Common myeloid progenitor, CD34-positive (primary cell): ENCODE measurements around the gene FAM168A.
A peak's percentile ranks its signal among the peaks of the same experiment; 100 is the strongest.

ENCODE experiments used
- CTCF ChIA-PET: fragments of 350-600 bp; sonication (Branson Sonifier 250); formaldehyde crosslinking; loops from one replicate; lab custom pipeline; 2021; ENCODE audit warnings: antibody characterized with exemption; lab: Charles Lee
- POLR2A ChIA-PET: fragments of 350-600 bp; sonication (Branson Sonifier 250); formaldehyde crosslinking; loops from one replicate; lab custom pipeline; 2021; ENCODE audit warnings: antibody characterized with exemption; lab: Charles Lee
- DNase-seq, 3 donors: peaks; one replicate each; pipeline versions ENCODE4 v3.0.0 to v3.0.0-alpha.2; 2013
- H3K27ac ChIP-seq, 2 experiments: 1 replicate in 1 of 2; 2 replicates in 1 of 2; pipeline ENCODE4 v1.7.0; 2013; ENCODE audit warnings: inconsistent platforms in 2 of 2, low read length in 2 of 2, mild to moderate bottlenecking in 2 of 2, low read depth in 1 of 2, moderate library complexity in 1 of 2; ENCODE audit not compliant: severe bottlenecking in 2 of 2, insufficient read depth in 1 of 2, poor library complexity in 1 of 2
- H3K27me3 ChIP-seq, 5 experiments: replicated peaks in 2 of 5; 1 replicate in 3 of 5; 2 replicates in 2 of 5; pipeline versions ENCODE4 v1.6.1 to v1.7.0; 2013; ENCODE audit warnings: low read length in 4 of 5, mild to moderate bottlenecking in 2 of 5, moderate library complexity in 2 of 5, inconsistent platforms in 1 of 5; ENCODE audit not compliant: insufficient read depth in 5 of 5, control insufficient read depth in 4 of 5
- H3K36me3 ChIP-seq, 4 experiments: 1 replicate in 2 of 4; 2 replicates in 2 of 4; pipeline versions ENCODE4 v1.6.1 to v1.7.0; 2013; ENCODE audit warnings: low read length in 3 of 4, control low read depth in 1 of 4, mild to moderate bottlenecking in 1 of 4; ENCODE audit not compliant: control insufficient read depth in 4 of 4, insufficient read depth in 4 of 4
- H3K4me1 ChIP-seq, 4 experiments: 1 replicate in 3 of 4; 2 replicates in 1 of 4; pipeline versions ENCODE4 v1.6.1 to v1.7.1; 2013; ENCODE audit warnings: low read length in 3 of 4, mild to moderate bottlenecking in 3 of 4, control low read depth in 1 of 4, inconsistent platforms in 1 of 4, moderate library complexity in 1 of 4; ENCODE audit not compliant: control insufficient read depth in 4 of 4, insufficient read depth in 4 of 4; ENCODE audit errors: control extremely low read depth in 1 of 4
- H3K4me3 ChIP-seq, 7 experiments: 1 replicate in 4 of 7; 2 replicates in 3 of 7; pipeline versions ENCODE4 v1.5.1 to v1.7.0; 2013; ENCODE audit warnings: mild to moderate bottlenecking in 7 of 7, low read length in 6 of 7, moderate library complexity in 6 of 7, inconsistent platforms in 2 of 7, low read depth in 2 of 7, control low read depth in 1 of 7; ENCODE audit not compliant: insufficient read depth in 4 of 7, control insufficient read depth in 1 of 7; ENCODE audit errors: extremely low read depth in 1 of 7
- H3K9me3 ChIP-seq, 5 experiments: 1 replicate in 4 of 5; 2 replicates in 1 of 5; pipeline versions ENCODE4 v1.6.1 to v1.7.1; 2013; ENCODE audit warnings: low read length in 4 of 5, mild to moderate bottlenecking in 2 of 5, inconsistent platforms in 1 of 5, low read depth in 1 of 5, moderate library complexity in 1 of 5; ENCODE audit not compliant: control insufficient read depth in 4 of 5, insufficient read depth in 2 of 5; ENCODE audit errors: control extremely low read depth in 1 of 5
- WGBS: methylation state at CpG from one replicate; pipeline ENCODE4 v1.1.5; 2013; ENCODE audit not compliant: insufficient coverage; 5-methylcytosine and 5-hydroxymethylcytosine counted together

FAM168A gene

DNA sequence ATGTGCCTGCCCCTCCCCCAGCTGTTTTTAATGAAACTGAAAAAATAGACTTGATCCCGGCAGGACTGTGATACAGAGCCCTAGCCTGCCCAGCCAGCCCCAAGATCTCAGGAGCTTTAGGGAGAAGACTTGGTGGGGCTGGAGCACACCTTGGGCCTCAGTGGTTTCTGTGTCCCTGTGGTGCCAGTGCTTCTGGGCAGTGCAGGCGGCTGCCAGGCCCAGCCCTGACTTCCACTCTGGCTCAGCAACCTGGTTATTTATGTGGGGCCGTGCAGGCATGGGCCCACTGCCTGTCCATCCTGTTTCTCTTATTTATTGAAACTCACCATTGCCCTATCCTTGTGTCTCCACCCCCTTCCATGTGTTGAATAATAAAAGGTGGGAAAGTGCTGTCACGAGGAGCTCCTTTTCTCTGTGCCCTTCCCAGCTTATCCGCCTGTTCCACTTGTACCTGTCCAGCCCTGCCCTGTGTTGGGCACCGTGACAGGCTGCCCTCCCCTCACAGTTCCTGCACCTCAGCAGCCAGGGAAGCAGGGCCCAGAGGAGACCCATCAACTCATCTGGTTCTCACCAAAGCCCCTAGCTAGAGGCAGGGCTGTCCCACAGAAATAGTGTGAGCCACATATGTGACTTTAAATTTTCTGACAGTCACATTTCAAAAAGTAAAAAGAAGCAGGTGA is 201.5 kb downstream of the FAM168A start:
- H3K27me3 ChIP-seq = no peaks in the 10 kb centered on the region
- 97% methylated on average over 5 of the region's 6 CpGs for WGBS

DNA sequence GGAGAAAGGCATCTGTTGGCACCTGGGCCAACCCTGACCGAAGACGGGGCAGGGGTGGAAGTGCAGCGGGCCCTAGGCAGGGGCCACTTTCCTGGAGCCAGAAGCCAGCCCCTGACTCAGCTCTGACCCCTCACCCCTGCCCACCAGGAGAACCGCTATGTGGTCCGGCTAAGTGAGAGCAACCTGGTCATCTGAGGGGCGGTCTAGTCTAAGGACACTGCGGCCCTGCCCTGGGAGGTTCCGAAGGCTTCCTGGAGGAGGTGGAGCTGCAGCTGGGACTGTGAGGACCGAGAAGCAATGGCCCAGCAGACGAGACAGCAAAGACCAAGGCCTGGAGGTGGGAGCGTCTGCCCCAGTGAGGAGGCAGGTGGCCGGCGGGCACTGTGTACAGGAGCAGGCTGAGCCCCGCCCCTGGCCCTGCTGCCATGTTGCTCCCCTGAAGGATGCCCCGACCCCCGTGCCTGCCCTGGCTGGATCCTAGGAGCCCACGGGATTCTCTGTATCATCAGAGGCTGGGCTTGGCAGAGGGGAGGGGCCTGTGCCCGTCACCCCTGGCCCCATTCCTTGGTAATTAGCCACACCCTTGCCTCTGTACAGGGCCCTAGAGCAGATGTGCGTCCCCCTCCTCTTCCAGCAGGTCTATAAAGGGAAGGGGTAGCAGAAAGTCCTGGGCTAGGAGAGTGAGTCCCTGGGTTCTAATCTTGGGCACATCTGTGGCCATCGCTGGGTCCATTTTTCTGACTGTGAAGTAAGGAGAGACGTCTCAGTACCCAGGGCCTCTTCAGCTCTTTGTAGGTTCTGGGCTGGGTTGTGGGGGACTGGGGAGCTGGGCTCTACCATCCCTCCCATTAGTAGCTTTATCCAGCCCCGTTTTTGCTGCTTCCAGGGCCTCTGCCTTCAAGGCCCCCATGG is 202.4 kb downstream of the FAM168A start:
- Histone ChIP-seq H3K36me3 (peaks cover 0 to 86% (median 45%) of the 10 kb centered on the region in 4 experiments), H3K9me3 (no peaks in the 10 kb centered on the region), H3K27ac (no peak overlapping the region), H3K27me3 (no peaks in the 10 kb centered on the region), H3K4me3 (no peak overlapping the region), H3K4me1 (peaks cover 0 to 26% (median 10%) of the 10 kb centered on the region in 4 experiments)
- DNase-seq = no peak
- ChIA-PET POLR2A (no interaction called here), CTCF (interaction anchor here (0.9 to 19.4 kb wide), 6 partner anchors 7 to 265 kb away, joined by 3 to 348 read pairs (median 5); no protein-coding TSS in a partner anchor)
- WGBS = 95% methylated on average over 20 of the region's 22 CpGs

More for the DNA sequence above, 201.5 kb downstream of the FAM168A start:
- Histone ChIP-seq H3K36me3 (peaks cover 0 to 82% (median 40%) of the 10 kb centered on the region in 4 experiments), H3K27ac (no peak overlapping the region), H3K4me1 (peaks cover 0 to 26% (median 10%) of the 10 kb centered on the region in 4 experiments), H3K9me3 (no peaks in the 10 kb centered on the region), H3K4me3 (no peak overlapping the region)
- ChIA-PET POLR2A (interaction anchor here (0.6 kb wide), 1 partner anchor 17 kb away, joined by 3 read pairs; no protein-coding TSS in a partner anchor), CTCF (interaction anchor here (0.9 to 19.4 kb wide), 7 partner anchors 8 to 266 kb away, joined by 3 to 348 read pairs (median 6); no protein-coding TSS in a partner anchor)
- no peak for DNase-seq

DNA sequence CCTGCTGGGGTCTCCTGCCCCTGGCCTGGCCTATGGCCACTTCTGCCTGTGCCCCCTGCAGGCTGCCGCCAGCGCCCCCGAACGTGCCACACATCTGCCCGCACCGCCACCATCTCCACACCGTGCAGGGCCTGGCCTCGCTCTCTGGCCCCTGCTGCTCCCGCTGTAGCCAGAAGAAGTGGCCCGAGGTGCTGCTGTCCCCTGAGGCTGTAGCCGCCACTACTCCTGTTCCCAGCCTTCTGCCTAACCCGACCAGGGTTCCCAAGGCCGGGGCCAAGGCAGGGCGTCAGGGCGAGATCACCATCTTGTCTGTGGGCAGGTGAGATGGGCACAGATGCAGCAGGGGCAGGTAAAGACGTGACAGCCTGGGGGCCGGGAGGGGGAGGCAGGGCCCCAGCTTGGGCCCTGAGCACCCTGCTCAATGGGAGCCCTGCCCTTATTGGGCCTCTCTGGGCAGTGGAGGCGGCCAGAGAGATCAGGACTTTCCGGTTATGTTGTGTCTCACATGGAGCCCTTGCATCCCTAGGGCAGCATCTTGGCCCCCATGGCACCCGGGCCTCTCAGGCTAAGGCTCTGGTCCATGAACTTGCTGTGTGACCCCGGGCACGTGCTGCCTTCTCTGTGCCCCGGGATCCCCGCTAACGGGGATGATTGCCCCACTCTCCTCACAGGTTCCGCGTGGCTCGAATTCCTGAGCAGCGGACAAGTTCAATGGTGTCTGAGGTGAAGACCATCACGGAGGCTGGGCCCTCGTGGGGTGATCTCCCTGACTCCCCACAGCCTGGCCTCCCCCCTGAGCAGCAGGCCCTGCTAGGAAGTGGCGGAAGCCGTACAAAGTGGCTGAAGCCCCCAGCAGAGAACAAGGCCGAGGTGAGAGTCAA is 203.3 kb downstream of the FAM168A start:
- no peak for DNase-seq
- CTCF ChIA-PET = interaction anchor here (1.2 to 19.4 kb wide), 5 partner anchors 10 to 40 kb away, joined by 3 to 348 read pairs (median 5); no protein-coding TSS in a partner anchor
- no peak overlapping the region for H3K4me3 ChIP-seq
- peaks cover 0 to 89% (median 47%) of the 10 kb centered on the region in 4 experiments for H3K36me3 ChIP-seq
- POLR2A ChIA-PET = interaction anchor here (1.5 kb wide), 1 partner anchor 22 kb away, joined by 6 read pairs; no protein-coding TSS in a partner anchor
- 98% methylated on average over 20 of the region's 34 CpGs for WGBS
- H3K4me1 ChIP-seq = peaks cover 0 to 34% (median 14%) of the 10 kb centered on the region in 4 experiments
- no peaks in the 10 kb centered on the region for H3K27me3 ChIP-seq
- H3K9me3 ChIP-seq = no peaks in the 10 kb centered on the region
- H3K27ac ChIP-seq = no peak overlapping the region

DNA sequence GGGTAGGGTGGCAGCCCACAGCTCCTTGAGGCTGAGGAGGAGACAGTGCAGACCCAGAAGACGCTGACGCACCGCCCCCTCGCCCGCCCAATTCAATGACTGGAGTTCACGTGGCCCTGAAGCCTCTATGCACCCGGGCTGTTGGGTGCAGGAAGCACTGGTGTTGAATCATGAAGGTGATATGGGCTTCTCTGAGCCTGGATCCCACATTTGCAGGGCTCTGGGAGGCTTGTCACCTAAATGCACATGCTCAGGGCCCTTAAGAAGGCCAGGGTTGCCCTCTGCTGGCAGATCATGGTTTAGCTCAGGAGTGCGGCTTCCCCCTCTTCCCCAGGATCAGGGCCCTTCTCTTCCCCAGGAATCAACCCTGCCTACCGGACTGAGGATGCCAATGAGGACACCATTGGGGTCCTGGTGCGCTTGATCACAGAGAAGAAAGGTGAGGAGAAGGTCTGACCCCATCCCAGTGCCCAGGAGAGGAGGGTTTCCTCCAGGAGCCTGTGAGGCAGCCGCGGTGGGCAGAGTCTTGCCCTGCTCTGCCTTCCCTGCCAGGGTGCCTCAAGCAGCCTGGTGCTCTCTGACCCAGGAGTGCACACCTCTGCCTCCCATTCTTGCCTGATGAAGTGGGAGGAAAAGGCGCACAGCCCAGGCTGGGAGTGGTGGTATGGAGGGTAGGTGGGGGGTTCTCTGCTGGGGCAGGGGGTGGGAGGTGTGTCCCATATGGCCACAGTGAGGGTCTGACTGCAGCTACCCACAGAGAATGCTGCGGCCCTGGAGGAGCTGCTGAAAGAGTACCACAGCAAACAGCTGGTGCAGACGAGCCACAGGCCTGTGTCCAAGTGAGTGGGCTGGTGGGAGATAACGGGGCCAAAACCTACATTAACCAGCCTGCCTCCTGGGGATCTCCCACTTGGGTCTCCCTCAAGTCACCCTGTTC is 204.2 kb downstream of the FAM168A start:
- CTCF ChIA-PET = interaction anchor here (0.6 to 19.4 kb wide), 20 partner anchors 9 to 267 kb away, joined by 3 to 348 read pairs (median 4); partner anchors contain the start of gene RELT
- Histone ChIP-seq H3K27me3 (no peaks in the 10 kb centered on the region), H3K27ac (no peak overlapping the region), H3K36me3 (peaks cover 0 to 96% (median 47%) of the 10 kb centered on the region in 4 experiments), H3K4me3 (no peak overlapping the region), H3K4me1 (peaks cover 0 to 37% (median 22%) of the 10 kb centered on the region in 4 experiments), H3K9me3 (no peaks in the 10 kb centered on the region)
- 84% methylated on average over 12 of the region's 16 CpGs for WGBS
- POLR2A ChIA-PET = interaction anchor here (0.6 to 1.5 kb wide), 7 partner anchors 14 to 208 kb away, joined by 3 to 9 read pairs (median 4); partner anchors contain the start of gene RELT
- peak; percentile 64 to 84 (median 78) for DNase-seq

DNA sequence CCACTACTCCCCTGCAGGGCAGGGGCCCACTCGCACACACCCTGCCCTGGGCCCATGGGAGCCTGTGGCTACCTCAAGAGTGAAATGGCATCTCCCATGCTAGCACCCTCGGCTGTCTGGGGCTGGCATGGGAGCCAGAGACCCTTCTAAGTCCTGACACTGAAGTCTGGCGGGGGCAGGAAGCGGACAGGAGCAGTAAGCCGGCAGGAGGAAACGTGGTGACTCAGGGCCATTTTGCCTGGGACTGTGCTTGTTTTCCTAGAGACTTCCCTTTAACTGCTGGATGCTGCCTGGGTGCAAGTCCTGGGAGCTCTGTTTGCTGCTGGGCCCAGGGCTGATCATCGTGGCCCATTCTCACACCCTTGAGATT is 204.9 kb downstream of the FAM168A start:
- Histone ChIP-seq H3K9me3 (no peaks in the 10 kb centered on the region), H3K27me3 (no peaks in the 10 kb centered on the region), H3K4me3 (no peak overlapping the region), H3K27ac (no peak overlapping the region), H3K36me3 (peaks cover 0 to 94% (median 43%) of the 10 kb centered on the region in 4 experiments), H3K4me1 (peaks cover 0 to 42% (median 29%) of the 10 kb centered on the region in 4 experiments)
- CTCF ChIA-PET = interaction anchor here (0.6 to 19.4 kb wide), 19 partner anchors 8 to 267 kb away, joined by 3 to 348 read pairs (median 5); partner anchors contain the start of gene RELT
- POLR2A ChIA-PET = interaction anchor here (0.7 to 1.5 kb wide), 7 partner anchors 9 to 206 kb away, joined by 3 to 9 read pairs (median 4); partner anchors contain the start of gene RELT
- 76% methylated on average over 7 of the region's 7 CpGs for WGBS
- no peak for DNase-seq
